HG02885 (cell line): ENCODE measurements around the gene SARDH.
"Not testable (repeated sequence)": the region's sequence is repeated elsewhere in the genome, so short reads cannot be mapped to it uniquely, and the experiment has no call there.

Source experiments
- ATAC-seq: cut with Tn5 transposase; IDR thresholded peaks from one replicate; pipeline ENCODE4 v1.9.1; 2021; ENCODE audit warnings: mild to moderate bottlenecking; ENCODE audit not compliant: unreplicated experiment, poor library complexity

SARDH gene

GRCh38 chr9:133760713-133761290 is 22.6 kb upstream of the SARDH start:
- ATAC-seq = no peak

GRCh38 chr9:133759946-133760345 is 21.8 kb upstream of the SARDH start:
- ATAC-seq = no peak

- no peak for ATAC-seq
Measured at GRCh38 chr9:133759146-133759900, 21.2 kb upstream of the SARDH start.

GRCh38 chr9:133758228-133758627 is 20.1 kb upstream of the SARDH start:
- ATAC-seq = no peak

- no peak for ATAC-seq
Measured at GRCh38 chr9:133754688-133755227, 16.6 kb upstream of the SARDH start.

GRCh38 chr9:133754187-133754586 is 16.0 kb upstream of the SARDH start:
- no peak for ATAC-seq

- ATAC-seq = no peak
Measured at GRCh38 chr9:133752739-133753446, 14.7 kb upstream of the SARDH start.

GRCh38 chr9:133750982-133751649 is 13.0 kb upstream of the SARDH start:
- ATAC-seq = no peak

- no peak for ATAC-seq
Measured at GRCh38 chr9:133747309-133747708, 9.2 kb upstream of the SARDH start.

- not testable (repeated sequence) for ATAC-seq
Measured at GRCh38 chr9:133744528-133744927, 6.4 kb upstream of the SARDH start.

GRCh38 chr9:133742849-133743444 is 4.8 kb upstream of the SARDH start:
- ATAC-seq = no peak

GRCh38 chr9:133742251-133742650 is 4.1 kb upstream of the SARDH start:
- ATAC-seq = no peak

GRCh38 chr9:133741716-133742115 is 3.6 kb upstream of the SARDH start:
- ATAC-seq = no peak

GRCh38 chr9:133740911-133741310 is 2.8 kb upstream of the SARDH start:
- no peak for ATAC-seq

GRCh38 chr9:133739408-133740280 is 1.5 kb upstream of the SARDH start:
- no peak for ATAC-seq

GRCh38 chr9:133738640-133739225 is 581 bp upstream of the SARDH start:
- no peak for ATAC-seq

GRCh38 chr9:133737071-133737773 is 930 bp downstream of the SARDH start:
- no peak for ATAC-seq

GRCh38 chr9:133735931-133736330 is 2.2 kb downstream of the SARDH start:
- no peak for ATAC-seq
